HepG2 (cell line): ENCODE measurements around the gene PLSCR3. TPM values are rescaled to one million over a fixed set of nuclear protein-coding genes. Genes with fewer than 3 reads are reported as not detected.

Experiments
- ETV6 ChIP-seq: sonication (generic); formaldehyde crosslinking; conservative IDR thresholded peaks from 2 replicates; pipeline ENCODE4 v1.4.0; 2020; ENCODE audit warnings: missing genetic modification reagents
- GTF2F1 ChIP-seq: fragments of 150-350 bp; IDR thresholded peaks from 2 replicates; pipeline ENCODE4 v1.6.1; 2014; ENCODE audit warnings: low read length
- JUN ChIP-seq: sonication (generic); formaldehyde crosslinking; IDR thresholded peaks from 2 replicates; pipeline ENCODE4 v1.4.0; 2020; ENCODE audit warnings: mild to moderate bottlenecking, missing genetic modification reagents
- SSRP1 ChIP-seq: IDR thresholded peaks from 2 replicates; pipeline ENCODE4 v1.6.1; 2016; ENCODE audit warnings: control low read depth
- SYNCRIP ChIP-seq: fragments of 200-400 bp; formaldehyde crosslinking; IDR thresholded peaks from 2 replicates; pipeline ENCODE4 v1.6.1; 2018; ENCODE audit warnings: mild to moderate bottlenecking, low read depth, low read length; ENCODE audit not compliant: insufficient read depth
- TEAD3 ChIP-seq: optimal IDR thresholded peaks from 2 replicates; pipeline ENCODE3; 2016; ENCODE audit warnings: borderline replicate concordance
- ZC3H13 ChIP-seq: sonication (generic); formaldehyde crosslinking; IDR thresholded peaks from 2 replicates; pipeline ENCODE4 v1.8.1; 2023; ENCODE audit warnings: mild to moderate bottlenecking, missing genetic modification reagents, moderate library complexity
- ZNF333 ChIP-seq: sonication (generic); formaldehyde crosslinking; IDR thresholded peaks from 2 replicates; pipeline ENCODE4 v1.4.0; 2020; ENCODE audit warnings: mild to moderate bottlenecking, missing genetic modification reagents, borderline replicate concordance
- ZNF558 ChIP-seq: sonication (generic); formaldehyde crosslinking; IDR thresholded peaks from 2 replicates; pipeline ENCODE4 v1.9.0; 2022; ENCODE audit warnings: mild to moderate bottlenecking, missing genetic modification reagents, borderline replicate concordance
- ZNF570 ChIP-seq: sonication (generic); formaldehyde crosslinking; IDR thresholded peaks from 2 replicates; pipeline ENCODE4 v1.4.0; 2020; ENCODE audit warnings: mild to moderate bottlenecking, missing genetic modification reagents, borderline replicate concordance
- ZNF589 ChIP-seq: sonication (generic); formaldehyde crosslinking; conservative IDR thresholded peaks from 2 replicates; pipeline ENCODE4 v1.8.0; 2022; ENCODE audit warnings: mild to moderate bottlenecking, moderate library complexity, missing genetic modification reagents
- ZNF703 ChIP-seq: sonication (generic); formaldehyde crosslinking; IDR thresholded peaks from 2 replicates; pipeline ENCODE4 v1.5.1; 2020; ENCODE audit warnings: missing genetic modification reagents, mild to moderate bottlenecking, moderate library complexity, borderline replicate concordance
- ZSCAN12 ChIP-seq: sonication (generic); formaldehyde crosslinking; IDR thresholded peaks from 2 replicates; pipeline ENCODE4 v1.9.0; 2021; ENCODE audit warnings: mild to moderate bottlenecking, missing genetic modification reagents
- ZSCAN21 ChIP-seq: sonication (generic); formaldehyde crosslinking; IDR thresholded peaks from 2 replicates; pipeline ENCODE4 v1.8.0; 2022; ENCODE audit warnings: mild to moderate bottlenecking, missing genetic modification reagents, moderate library complexity, borderline replicate concordance
- polyA plus RNA-seq, 8 experiments: library from polyadenylated mRNA; depleted of rRNA in 3 of 8; stranded (reverse) in 7 of 8; unstranded in 1 of 8; fragments of >200 nt; fragmentation: Illumina TruSeq in 4 of 8; extraction: Trizol in 4 of 8; gene quantifications; 2 replicates each; pipeline versions ENCODE4 v1.2.1 to v1.2.3, GENCODE V29; 2011 to 2016; ENCODE audit warnings: low read depth in 4 of 8, missing spikeins in 1 of 8, mixed read lengths in 1 of 8; ENCODE audit not compliant: insufficient read depth in 1 of 8
- total RNA-seq, 5 experiments: library from RNA; depleted of rRNA; stranded (reverse); fragments of >200 nt; fragmentation: Illumina TruSeq; extraction: Trizol; gene quantifications; 2 replicates each; pipeline ENCODE4 v1.2.3, GENCODE V29; 2016; ENCODE audit warnings: low read depth in 1 of 5
- TF ChIP-seq, protein P1 (sequence below): sonication (generic); formaldehyde crosslinking; IDR thresholded peaks from 2 replicates; pipeline ENCODE4 v1.8.0; 2022; ENCODE audit warnings: mild to moderate bottlenecking, missing genetic modification reagents
- TF ChIP-seq, protein P2 (sequence below): IDR thresholded peaks from 2 replicates; pipeline ENCODE4 v1.6.1; 2012; ENCODE audit warnings: low read length, improper control_type of control experiment
- TF ChIP-seq, protein P3 (sequence below): sonication (generic); formaldehyde crosslinking; IDR thresholded peaks from 2 replicates; pipeline ENCODE4 v1.4.0; 2020; ENCODE audit warnings: mild to moderate bottlenecking, missing genetic modification reagents
- TF ChIP-seq, protein P4 (sequence below): sonication (generic); formaldehyde crosslinking; IDR thresholded peaks from 2 replicates; pipeline ENCODE4 v1.4.0; 2020; ENCODE audit warnings: missing genetic modification reagents, mild to moderate bottlenecking, borderline replicate concordance

PLSCR3 gene
- total and polyA plus RNA-seq, 2 of the 13 experiments (the other 11 are each of a cell fraction or from before 2014, with no cell fraction given), result 5.6 to 6.2 TPM

DNA sequence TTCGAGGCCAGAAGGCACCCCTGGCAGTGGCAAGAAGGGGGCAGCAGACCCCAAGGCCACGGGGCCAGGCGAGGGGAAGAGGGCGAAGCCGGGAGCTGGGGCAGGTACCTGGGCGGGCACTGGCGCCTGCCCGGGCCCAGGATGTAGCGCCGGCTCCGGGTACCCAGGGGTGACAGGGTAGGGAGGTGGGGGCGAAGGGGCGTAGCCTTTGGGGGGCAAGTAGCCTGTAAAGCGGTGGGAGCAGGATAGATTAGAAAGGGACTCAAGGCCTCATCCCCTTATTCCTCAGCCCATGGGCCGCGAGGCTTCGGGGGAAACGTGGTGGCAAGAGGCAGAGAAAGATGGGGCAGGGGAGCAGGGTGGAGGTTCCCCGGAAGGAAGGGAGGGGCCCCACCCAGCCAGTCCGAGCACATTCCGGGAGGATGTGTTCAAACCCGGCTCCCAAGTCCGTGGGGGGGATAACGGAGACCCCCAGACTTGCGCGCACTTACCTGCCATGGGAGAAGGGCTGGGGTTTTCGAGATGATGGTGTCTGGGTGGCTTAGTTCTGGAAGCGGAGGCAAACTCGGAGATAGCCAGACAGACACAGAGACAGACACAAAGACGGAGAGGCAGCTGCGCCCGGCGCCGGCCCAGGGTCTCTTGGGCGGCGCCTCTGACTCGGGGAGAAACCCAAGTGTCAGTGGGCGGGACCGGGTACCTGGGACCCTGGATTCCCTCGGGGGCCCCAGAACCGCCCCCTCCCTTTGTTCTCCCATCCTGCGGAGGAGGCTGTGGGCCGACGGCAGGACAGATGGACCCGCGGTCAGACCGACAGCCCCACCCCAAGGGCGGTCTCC, 493 bp downstream of the PLSCR3 start (continued):
- TF ChIP-seq, protein P1, sequence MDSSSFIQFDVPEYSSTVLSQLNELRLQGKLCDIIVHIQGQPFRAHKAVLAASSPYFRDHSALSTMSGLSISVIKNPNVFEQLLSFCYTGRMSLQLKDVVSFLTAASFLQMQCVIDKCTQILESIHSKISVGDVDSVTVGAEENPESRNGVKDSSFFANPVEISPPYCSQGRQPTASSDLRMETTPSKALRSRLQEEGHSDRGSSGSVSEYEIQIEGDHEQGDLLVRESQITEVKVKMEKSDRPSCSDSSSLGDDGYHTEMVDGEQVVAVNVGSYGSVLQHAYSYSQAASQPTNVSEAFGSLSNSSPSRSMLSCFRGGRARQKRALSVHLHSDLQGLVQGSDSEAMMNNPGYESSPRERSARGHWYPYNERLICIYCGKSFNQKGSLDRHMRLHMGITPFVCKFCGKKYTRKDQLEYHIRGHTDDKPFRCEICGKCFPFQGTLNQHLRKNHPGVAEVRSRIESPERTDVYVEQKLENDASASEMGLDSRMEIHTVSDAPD (CRISPR knock-in tag), result no peak
- TF ChIP-seq, protein P2, sequence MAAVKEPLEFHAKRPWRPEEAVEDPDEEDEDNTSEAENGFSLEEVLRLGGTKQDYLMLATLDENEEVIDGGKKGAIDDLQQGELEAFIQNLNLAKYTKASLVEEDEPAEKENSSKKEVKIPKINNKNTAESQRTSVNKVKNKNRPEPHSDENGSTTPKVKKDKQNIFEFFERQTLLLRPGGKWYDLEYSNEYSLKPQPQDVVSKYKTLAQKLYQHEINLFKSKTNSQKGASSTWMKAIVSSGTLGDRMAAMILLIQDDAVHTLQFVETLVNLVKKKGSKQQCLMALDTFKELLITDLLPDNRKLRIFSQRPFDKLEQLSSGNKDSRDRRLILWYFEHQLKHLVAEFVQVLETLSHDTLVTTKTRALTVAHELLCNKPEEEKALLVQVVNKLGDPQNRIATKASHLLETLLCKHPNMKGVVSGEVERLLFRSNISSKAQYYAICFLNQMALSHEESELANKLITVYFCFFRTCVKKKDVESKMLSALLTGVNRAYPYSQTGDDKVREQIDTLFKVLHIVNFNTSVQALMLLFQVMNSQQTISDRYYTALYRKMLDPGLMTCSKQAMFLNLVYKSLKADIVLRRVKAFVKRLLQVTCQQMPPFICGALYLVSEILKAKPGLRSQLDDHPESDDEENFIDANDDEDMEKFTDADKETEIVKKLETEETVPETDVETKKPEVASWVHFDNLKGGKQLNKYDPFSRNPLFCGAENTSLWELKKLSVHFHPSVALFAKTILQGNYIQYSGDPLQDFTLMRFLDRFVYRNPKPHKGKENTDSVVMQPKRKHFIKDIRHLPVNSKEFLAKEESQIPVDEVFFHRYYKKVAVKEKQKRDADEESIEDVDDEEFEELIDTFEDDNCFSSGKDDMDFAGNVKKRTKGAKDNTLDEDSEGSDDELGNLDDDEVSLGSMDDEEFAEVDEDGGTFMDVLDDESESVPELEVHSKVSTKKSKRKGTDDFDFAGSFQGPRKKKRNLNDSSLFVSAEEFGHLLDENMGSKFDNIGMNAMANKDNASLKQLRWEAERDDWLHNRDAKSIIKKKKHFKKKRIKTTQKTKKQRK, result no peak
- no peak for TF ChIP-seq ETV6
- TF ChIP-seq ZNF703 (CRISPR knock-in tag), result no peak
- no peak for TF ChIP-seq ZNF558
- TF ChIP-seq ZNF333 (CRISPR knock-in tag), result no peak
- TF ChIP-seq GTF2F1, result no peak
- no peak for TF ChIP-seq ZNF570 (CRISPR knock-in tag)
- TF ChIP-seq ZSCAN21 (CRISPR knock-in tag), result no peak
- no peak for TF ChIP-seq ZC3H13 (CRISPR knock-in tag)
- no peak for TF ChIP-seq ZNF589
- no peak for TF ChIP-seq SSRP1 (CRISPR knock-in tag)
- TF ChIP-seq, protein P3, sequence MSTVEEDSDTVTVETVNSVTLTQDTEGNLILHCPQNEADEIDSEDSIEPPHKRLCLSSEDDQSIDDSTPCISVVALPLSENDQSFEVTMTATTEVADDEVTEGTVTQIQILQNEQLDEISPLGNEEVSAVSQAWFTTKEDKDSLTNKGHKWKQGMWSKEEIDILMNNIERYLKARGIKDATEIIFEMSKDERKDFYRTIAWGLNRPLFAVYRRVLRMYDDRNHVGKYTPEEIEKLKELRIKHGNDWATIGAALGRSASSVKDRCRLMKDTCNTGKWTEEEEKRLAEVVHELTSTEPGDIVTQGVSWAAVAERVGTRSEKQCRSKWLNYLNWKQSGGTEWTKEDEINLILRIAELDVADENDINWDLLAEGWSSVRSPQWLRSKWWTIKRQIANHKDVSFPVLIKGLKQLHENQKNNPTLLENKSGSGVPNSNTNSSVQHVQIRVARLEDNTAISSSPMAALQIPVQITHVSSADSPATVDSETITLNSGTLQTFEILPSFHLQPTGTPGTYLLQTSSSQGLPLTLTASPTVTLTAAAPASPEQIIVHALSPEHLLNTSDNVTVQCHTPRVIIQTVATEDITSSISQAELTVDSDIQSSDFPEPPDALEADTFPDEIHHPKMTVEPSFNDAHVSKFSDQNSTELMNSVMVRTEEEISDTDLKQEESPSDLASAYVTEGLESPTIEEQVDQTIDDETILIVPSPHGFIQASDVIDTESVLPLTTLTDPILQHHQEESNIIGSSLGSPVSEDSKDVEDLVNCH (CRISPR knock-in tag), result no peak
- TF ChIP-seq JUN (CRISPR knock-in tag), result no peak
- TF ChIP-seq TEAD3 (CRISPR knock-in tag), result no peak
- TF ChIP-seq SYNCRIP, result no peak
- no peak for TF ChIP-seq ZSCAN12 (CRISPR knock-in tag)
- TF ChIP-seq, protein P4, sequence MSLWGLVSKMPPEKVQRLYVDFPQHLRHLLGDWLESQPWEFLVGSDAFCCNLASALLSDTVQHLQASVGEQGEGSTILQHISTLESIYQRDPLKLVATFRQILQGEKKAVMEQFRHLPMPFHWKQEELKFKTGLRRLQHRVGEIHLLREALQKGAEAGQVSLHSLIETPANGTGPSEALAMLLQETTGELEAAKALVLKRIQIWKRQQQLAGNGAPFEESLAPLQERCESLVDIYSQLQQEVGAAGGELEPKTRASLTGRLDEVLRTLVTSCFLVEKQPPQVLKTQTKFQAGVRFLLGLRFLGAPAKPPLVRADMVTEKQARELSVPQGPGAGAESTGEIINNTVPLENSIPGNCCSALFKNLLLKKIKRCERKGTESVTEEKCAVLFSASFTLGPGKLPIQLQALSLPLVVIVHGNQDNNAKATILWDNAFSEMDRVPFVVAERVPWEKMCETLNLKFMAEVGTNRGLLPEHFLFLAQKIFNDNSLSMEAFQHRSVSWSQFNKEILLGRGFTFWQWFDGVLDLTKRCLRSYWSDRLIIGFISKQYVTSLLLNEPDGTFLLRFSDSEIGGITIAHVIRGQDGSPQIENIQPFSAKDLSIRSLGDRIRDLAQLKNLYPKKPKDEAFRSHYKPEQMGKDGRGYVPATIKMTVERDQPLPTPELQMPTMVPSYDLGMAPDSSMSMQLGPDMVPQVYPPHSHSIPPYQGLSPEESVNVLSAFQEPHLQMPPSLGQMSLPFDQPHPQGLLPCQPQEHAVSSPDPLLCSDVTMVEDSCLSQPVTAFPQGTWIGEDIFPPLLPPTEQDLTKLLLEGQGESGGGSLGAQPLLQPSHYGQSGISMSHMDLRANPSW (CRISPR knock-in tag), result no peak
